ENCODE results near the gene JMJD1C.
"Not testable (repeated sequence)": the region's sequence is repeated elsewhere in the genome, so short reads cannot be mapped to it uniquely, and the experiment has no call there.

JMJD1C gene

GRCh38 chr10:63396133-63396761 lies 69.5 kb downstream of the JMJD1C start:
- DNase-seq = no peak

GRCh38 chr10:63393050-63393449 lies 72.7 kb downstream of the JMJD1C start:
- no peak for DNase-seq

GRCh38 chr10:63392224-63392623 lies 73.6 kb downstream of the JMJD1C start:
- no peak for DNase-seq

GRCh38 chr10:63391812-63392211 lies 74.0 kb downstream of the JMJD1C start:
- no peak for DNase-seq

- DNase-seq = no peak
Measured at GRCh38 chr10:63390521-63390920, 75.3 kb downstream of the JMJD1C start.

GRCh38 chr10:63388421-63389031 lies 77.3 kb downstream of the JMJD1C start:
- no peak for DNase-seq

GRCh38 chr10:63385254-63385653 lies 80.5 kb downstream of the JMJD1C start:
- DNase-seq = no peak

GRCh38 chr10:63384675-63385074 lies 81.1 kb downstream of the JMJD1C start:
- no peak for DNase-seq

- no peak for DNase-seq
Measured at GRCh38 chr10:63384001-63384400, 81.8 kb downstream of the JMJD1C start.

- DNase-seq = no peak
Measured at GRCh38 chr10:63383141-63383540, 82.6 kb downstream of the JMJD1C start.

GRCh38 chr10:63382066-63382465 lies 83.7 kb downstream of the JMJD1C start:
- DNase-seq = no peak

GRCh38 chr10:63377305-63377661 lies 88.5 kb downstream of the JMJD1C start:
- not testable (repeated sequence) for DNase-seq

GRCh38 chr10:63376560-63377304 lies 89.0 kb downstream of the JMJD1C start:
- no peak for DNase-seq

- no peak for DNase-seq
Measured at GRCh38 chr10:63375859-63376258, 89.9 kb downstream of the JMJD1C start.

GRCh38 chr10:63375458-63375857 lies 90.3 kb downstream of the JMJD1C start:
- DNase-seq = no peak

- no peak for DNase-seq
Measured at GRCh38 chr10:63374991-63375390, 90.8 kb downstream of the JMJD1C start.

GRCh38 chr10:63373176-63373575 lies 92.6 kb downstream of the JMJD1C start:
- no peak for DNase-seq

- no peak for DNase-seq
Measured at GRCh38 chr10:63369711-63370110, 96.1 kb downstream of the JMJD1C start.

- no peak for DNase-seq
Measured at GRCh38 chr10:63368365-63368764, 97.4 kb downstream of the JMJD1C start.

GRCh38 chr10:63366933-63367332 lies 98.8 kb downstream of the JMJD1C start:
- DNase-seq = no peak

- no peak for DNase-seq
Measured at GRCh38 chr10:63365976-63366765, 99.6 kb downstream of the JMJD1C start.

- DNase-seq = no peak
Measured at GRCh38 chr10:63364918-63365317, 100.9 kb downstream of the JMJD1C start.

- DNase-seq = no peak
Measured at GRCh38 chr10:63363951-63364350, 101.8 kb downstream of the JMJD1C start.

GRCh38 chr10:63355682-63356081 lies 110.1 kb downstream of the JMJD1C start:
- DNase-seq = no peak

Data from NCI-H82 (cell line).